ENCODE data around the gene KRTAP3-2. TPM values are rescaled to one million over a fixed set of nuclear protein-coding genes. Genes with fewer than 3 reads are reported as not detected.

Gene KRTAP3-2
- total and polyA plus RNA-seq, 12 donors, result not detected

DNA sequence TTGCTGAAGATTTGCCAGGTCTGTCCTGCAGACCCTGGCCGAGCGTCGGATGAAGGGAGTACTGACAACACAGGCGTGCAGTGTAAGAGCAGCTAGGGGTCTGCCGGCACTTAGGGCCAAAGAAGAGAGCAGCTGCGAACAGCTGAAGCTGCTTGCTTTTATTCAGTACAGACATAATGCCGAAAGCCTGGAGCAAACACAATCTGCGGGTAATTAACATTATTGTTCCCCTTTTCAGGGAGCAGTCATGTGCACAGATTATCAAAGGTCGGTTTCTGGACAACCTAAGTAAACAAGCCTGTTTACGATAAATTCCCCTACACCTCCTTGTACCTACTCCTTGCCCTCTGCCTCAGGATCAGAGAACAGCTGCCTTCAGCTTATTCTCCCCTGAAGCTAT lies 50.3 kb downstream of the KRTAP3-2 start:
- 34 to 36% methylated on average over 10 of the region's 10 CpGs for WGBS, 2 donors
- TF ChIP-seq, protein P1, sequence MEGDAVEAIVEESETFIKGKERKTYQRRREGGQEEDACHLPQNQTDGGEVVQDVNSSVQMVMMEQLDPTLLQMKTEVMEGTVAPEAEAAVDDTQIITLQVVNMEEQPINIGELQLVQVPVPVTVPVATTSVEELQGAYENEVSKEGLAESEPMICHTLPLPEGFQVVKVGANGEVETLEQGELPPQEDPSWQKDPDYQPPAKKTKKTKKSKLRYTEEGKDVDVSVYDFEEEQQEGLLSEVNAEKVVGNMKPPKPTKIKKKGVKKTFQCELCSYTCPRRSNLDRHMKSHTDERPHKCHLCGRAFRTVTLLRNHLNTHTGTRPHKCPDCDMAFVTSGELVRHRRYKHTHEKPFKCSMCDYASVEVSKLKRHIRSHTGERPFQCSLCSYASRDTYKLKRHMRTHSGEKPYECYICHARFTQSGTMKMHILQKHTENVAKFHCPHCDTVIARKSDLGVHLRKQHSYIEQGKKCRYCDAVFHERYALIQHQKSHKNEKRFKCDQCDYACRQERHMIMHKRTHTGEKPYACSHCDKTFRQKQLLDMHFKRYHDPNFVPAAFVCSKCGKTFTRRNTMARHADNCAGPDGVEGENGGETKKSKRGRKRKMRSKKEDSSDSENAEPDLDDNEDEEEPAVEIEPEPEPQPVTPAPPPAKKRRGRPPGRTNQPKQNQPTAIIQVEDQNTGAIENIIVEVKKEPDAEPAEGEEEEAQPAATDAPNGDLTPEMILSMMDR (IDR thresholded peaks at IDR 0.05), result no peak
- peak in 1 of 8 donors; percentile 64 for ATAC-seq

More for the DNA sequence above, 50.3 kb downstream of the KRTAP3-2 start:
- Histone ChIP-seq H3K9me3 (no peaks in the 10 kb centered on the region), H3K36me3 (no peaks in the 10 kb centered on the region), H3K27me3 (peaks cover 0 to 67% (median 42%) of the 10 kb centered on the region in 7 donors), H3K27ac (no peak overlapping the region), H3K4me1 (no peaks in the 10 kb centered on the region), H3K4me3 (no peak overlapping the region)
- no peak for DNase-seq
- intact Hi-C loops (cut with DNase I), result loop anchor here in 1 of 10 donors (10.0 kb wide), 1 partner anchor 345 kb away; no protein-coding TSS in a partner anchor

Other genes starting within 250 kb of the KRTAP3-2 start
Only the 30 nearest of the 37 such genes appear.
- gene KRT28, start 199.9 kb downstream of the KRTAP3-2 start, total RNA-seq, result not detected
- not detected for gene KRT28, start 199.9 kb downstream of the KRTAP3-2 start, polyA plus RNA-seq
- gene KRT10, start 177.3 kb downstream of the KRTAP3-2 start, total RNA-seq, result 10 to 100 TPM; 40.9 to 63.1 (median 48.5) TPM
- 10 to 100 TPM; 44.0 to 86.8 TPM for gene KRT10, start 177.3 kb downstream of the KRTAP3-2 start, polyA plus RNA-seq
- gene KRT12, start 132.7 kb downstream of the KRTAP3-2 start, total RNA-seq, result not detected
- gene KRT12, start 132.7 kb downstream of the KRTAP3-2 start, polyA plus RNA-seq, result not detected
- gene KRT20, start 114.7 kb downstream of the KRTAP3-2 start, total RNA-seq, result not detected
- not detected for gene KRT20, start 114.7 kb downstream of the KRTAP3-2 start, polyA plus RNA-seq
- under 1 TPM in 3 of 10 donors, not detected in 7; 0.19 to 0.25 (median 0.23) TPM for gene KRT23, start 62.3 kb downstream of the KRTAP3-2 start, total RNA-seq
- under 1 TPM in 1 of 2 donors, not detected in 1; 0.01 TPM for gene KRT23, start 62.3 kb downstream of the KRTAP3-2 start, polyA plus RNA-seq
- not detected for gene KRT39, start 33.0 kb downstream of the KRTAP3-2 start, total RNA-seq
- not detected for gene KRT39, start 33.0 kb downstream of the KRTAP3-2 start, polyA plus RNA-seq
- not detected for gene KRT40, start 15.6 kb downstream of the KRTAP3-2 start, total RNA-seq
- gene KRT40, start 15.6 kb downstream of the KRTAP3-2 start, polyA plus RNA-seq, result not detected
- gene KRTAP3-3, start 5.7 kb downstream of the KRTAP3-2 start, total RNA-seq, result not detected
- gene KRTAP3-3, start 5.7 kb downstream of the KRTAP3-2 start, polyA plus RNA-seq, result not detected
- gene KRTAP3-1, start 9.2 kb upstream of the KRTAP3-2 start, total RNA-seq, result not detected
- not detected for gene KRTAP3-1, start 9.2 kb upstream of the KRTAP3-2 start, polyA plus RNA-seq
- not detected for gene KRTAP1-5, start 27.3 kb upstream of the KRTAP3-2 start, total RNA-seq
- not detected for gene KRTAP1-5, start 27.3 kb upstream of the KRTAP3-2 start, polyA plus RNA-seq
- not detected for gene KRTAP1-4, start 30.3 kb upstream of the KRTAP3-2 start, total RNA-seq
- not detected for gene KRTAP1-4, start 30.3 kb upstream of the KRTAP3-2 start, polyA plus RNA-seq
- gene KRTAP1-3, start 35.0 kb upstream of the KRTAP3-2 start, total RNA-seq, result not detected
- gene KRTAP1-3, start 35.0 kb upstream of the KRTAP3-2 start, polyA plus RNA-seq, result not detected
- gene KRTAP1-1, start 41.5 kb upstream of the KRTAP3-2 start, total RNA-seq, result not detected
- not detected for gene KRTAP1-1, start 41.5 kb upstream of the KRTAP3-2 start, polyA plus RNA-seq
- not detected for gene KRTAP2-1, start 47.4 kb upstream of the KRTAP3-2 start, total RNA-seq
- gene KRTAP2-1, start 47.4 kb upstream of the KRTAP3-2 start, polyA plus RNA-seq, result not detected
- not detected for gene KRTAP2-2, start 55.3 kb upstream of the KRTAP3-2 start, total RNA-seq
- gene KRTAP2-2, start 55.3 kb upstream of the KRTAP3-2 start, polyA plus RNA-seq, result not detected
- not detected for gene KRTAP2-3, start 60.2 kb upstream of the KRTAP3-2 start, total RNA-seq
- gene KRTAP2-3, start 60.2 kb upstream of the KRTAP3-2 start, polyA plus RNA-seq, result not detected
- gene KRTAP2-4, start 66.0 kb upstream of the KRTAP3-2 start, total RNA-seq, result not detected
- gene KRTAP2-4, start 66.0 kb upstream of the KRTAP3-2 start, polyA plus RNA-seq, result not detected
- not detected for gene KRTAP4-7, start 84.2 kb upstream of the KRTAP3-2 start, total RNA-seq
- gene KRTAP4-7, start 84.2 kb upstream of the KRTAP3-2 start, polyA plus RNA-seq, result not detected
- gene KRTAP4-8, start 98.2 kb upstream of the KRTAP3-2 start, total RNA-seq, result not detected
- gene KRTAP4-8, start 98.2 kb upstream of the KRTAP3-2 start, polyA plus RNA-seq, result not detected
- gene KRTAP4-16, start 102.3 kb upstream of the KRTAP3-2 start, total RNA-seq, result not detected
- not detected for gene KRTAP4-16, start 102.3 kb upstream of the KRTAP3-2 start, polyA plus RNA-seq
- gene KRTAP4-9, start 105.5 kb upstream of the KRTAP3-2 start, total RNA-seq, result not detected
- gene KRTAP4-9, start 105.5 kb upstream of the KRTAP3-2 start, polyA plus RNA-seq, result not detected
- gene KRTAP4-11, start 118.5 kb upstream of the KRTAP3-2 start, total RNA-seq, result not detected
- not detected for gene KRTAP4-11, start 118.5 kb upstream of the KRTAP3-2 start, polyA plus RNA-seq
- gene KRTAP4-12, start 124.3 kb upstream of the KRTAP3-2 start, total RNA-seq, result not detected
- gene KRTAP4-12, start 124.3 kb upstream of the KRTAP3-2 start, polyA plus RNA-seq, result not detected
- gene KRTAP4-6, start 140.6 kb upstream of the KRTAP3-2 start, total RNA-seq, result not detected
- not detected for gene KRTAP4-6, start 140.6 kb upstream of the KRTAP3-2 start, polyA plus RNA-seq
- gene KRTAP4-5, start 149.9 kb upstream of the KRTAP3-2 start, total RNA-seq, result not detected
- gene KRTAP4-5, start 149.9 kb upstream of the KRTAP3-2 start, polyA plus RNA-seq, result not detected
- not detected for gene KRTAP4-4, start 160.8 kb upstream of the KRTAP3-2 start, total RNA-seq
- not detected for gene KRTAP4-4, start 160.8 kb upstream of the KRTAP3-2 start, polyA plus RNA-seq
- not detected for gene KRTAP4-3, start 168.3 kb upstream of the KRTAP3-2 start, total RNA-seq
- gene KRTAP4-3, start 168.3 kb upstream of the KRTAP3-2 start, polyA plus RNA-seq, result not detected
- not detected for gene KRTAP4-2, start 178.3 kb upstream of the KRTAP3-2 start, total RNA-seq
- gene KRTAP4-2, start 178.3 kb upstream of the KRTAP3-2 start, polyA plus RNA-seq, result not detected
- gene KRTAP4-1, start 185.0 kb upstream of the KRTAP3-2 start, total RNA-seq, result not detected
- not detected for gene KRTAP4-1, start 185.0 kb upstream of the KRTAP3-2 start, polyA plus RNA-seq
- gene KRTAP9-1, start 190.0 kb upstream of the KRTAP3-2 start, total RNA-seq, result not detected
- not detected for gene KRTAP9-1, start 190.0 kb upstream of the KRTAP3-2 start, polyA plus RNA-seq